Mucosa of stomach (tissue), 1 donor: ENCODE results near the gene PEDS1.
"Not testable (repeated sequence)": the region's sequence is repeated elsewhere in the genome, so short reads cannot be mapped to it uniquely, and the experiment has no call there.

Source experiments
- H3K27me3 ChIP-seq: one replicate; pipeline ENCODE4 v1.7.0; 2013; ENCODE audit warnings: mild to moderate bottlenecking, low read length; ENCODE audit not compliant: control insufficient read depth, insufficient read depth
- H3K36me3 ChIP-seq: one replicate; pipeline ENCODE4 v1.7.0; 2013; ENCODE audit warnings: low read length; ENCODE audit not compliant: control insufficient read depth, insufficient read depth
- H3K4me1 ChIP-seq: one replicate; pipeline ENCODE4 v1.7.0; 2013; ENCODE audit warnings: mild to moderate bottlenecking, low read length; ENCODE audit not compliant: control insufficient read depth, insufficient read depth
- H3K4me3 ChIP-seq: one replicate; pipeline ENCODE4 v1.7.0; 2013; ENCODE audit warnings: low read length
- H3K9ac ChIP-seq: one replicate; pipeline ENCODE4 v1.7.0; 2013; ENCODE audit warnings: mild to moderate bottlenecking, low read length, moderate library complexity
- H3K9me3 ChIP-seq: one replicate; pipeline ENCODE4 v1.7.0; 2013; ENCODE audit warnings: mild to moderate bottlenecking, low read length, moderate library complexity; ENCODE audit not compliant: control insufficient read depth
- donor health status: Pancreatic carcinoma.

PEDS1 gene

GRCh38 chr20:50153500-50154377 is at the start of gene PEDS1:
Gene PEDS1, minus strand, starts transcription at chr20:50153723. Its CDS starts 86 bp downstream, at chr20:50153637.
- H3K36me3 ChIP-seq = no peaks in the 10 kb centered on the region
- H3K9ac ChIP-seq = peak within 1 kb of the TSS; percentile 97
- H3K4me1 ChIP-seq = peaks cover 43% of the 10 kb centered on the region
- no peaks in the 10 kb centered on the region for H3K27me3 ChIP-seq
- H3K4me3 ChIP-seq = peak within 1 kb of the TSS; percentile 85
- no peaks in the 10 kb centered on the region for H3K9me3 ChIP-seq

- Histone ChIP-seq H3K9me3 (no peaks in the 10 kb centered on the region), H3K36me3 (no peaks in the 10 kb centered on the region), H3K4me1 (no peaks in the 10 kb centered on the region), H3K9ac (no peak overlapping the region), H3K4me3 (no peak overlapping the region), H3K27me3 (no peaks in the 10 kb centered on the region)
These were observed 49.2 kb upstream of the PEDS1 start for GRCh38 chr20:50202677-50203076.

GRCh38 chr20:50201710-50202109 is 48.2 kb upstream of the PEDS1 start:
- not testable (repeated sequence) for H3K9me3 ChIP-seq, H3K9ac ChIP-seq, H3K4me1 ChIP-seq, H3K27me3 ChIP-seq, H3K36me3 ChIP-seq, H3K4me3 ChIP-seq

- no peaks in the 10 kb centered on the region for H3K36me3 ChIP-seq
- H3K4me3 ChIP-seq = no peak overlapping the region
- no peaks in the 10 kb centered on the region for H3K9me3 ChIP-seq
- H3K4me1 ChIP-seq = no peaks in the 10 kb centered on the region
- H3K27me3 ChIP-seq = no peaks in the 10 kb centered on the region
- H3K9ac ChIP-seq = no peak overlapping the region
These were observed 47.1 kb upstream of the PEDS1 start for GRCh38 chr20:50200482-50201104.

- H3K9ac ChIP-seq = no peak overlapping the region
- peaks cover under 1% of the 10 kb centered on the region for H3K4me1 ChIP-seq
- H3K9me3 ChIP-seq = no peaks in the 10 kb centered on the region
- H3K4me3 ChIP-seq = no peak overlapping the region
- no peaks in the 10 kb centered on the region for H3K27me3 ChIP-seq
- H3K36me3 ChIP-seq = no peaks in the 10 kb centered on the region
These were observed 46.2 kb upstream of the PEDS1 start for GRCh38 chr20:50199703-50200102.

GRCh38 chr20:50198716-50199115 is 45.2 kb upstream of the PEDS1 start:
- Histone ChIP-seq H3K27me3 (no peaks in the 10 kb centered on the region), H3K4me3 (no peak overlapping the region), H3K36me3 (peaks cover 6% of the 10 kb centered on the region), H3K9me3 (no peaks in the 10 kb centered on the region), H3K4me1 (peaks cover 10% of the 10 kb centered on the region), H3K9ac (no peak overlapping the region)

GRCh38 chr20:50198180-50198666 is 44.7 kb upstream of the PEDS1 start:
- no peaks in the 10 kb centered on the region for H3K9me3 ChIP-seq
- no peaks in the 10 kb centered on the region for H3K27me3 ChIP-seq
- H3K9ac ChIP-seq = no peak overlapping the region
- H3K4me3 ChIP-seq = no peak overlapping the region
- H3K36me3 ChIP-seq = peaks cover 6% of the 10 kb centered on the region
- peaks cover 15% of the 10 kb centered on the region for H3K4me1 ChIP-seq

GRCh38 chr20:50197463-50198179 is 44.1 kb upstream of the PEDS1 start:
- no peak overlapping the region for H3K9ac ChIP-seq
- no peaks in the 10 kb centered on the region for H3K9me3 ChIP-seq
- peaks cover 21% of the 10 kb centered on the region for H3K4me1 ChIP-seq
- H3K36me3 ChIP-seq = peaks cover 6% of the 10 kb centered on the region
- no peaks in the 10 kb centered on the region for H3K27me3 ChIP-seq
- H3K4me3 ChIP-seq = no peak overlapping the region

GRCh38 chr20:50196896-50197295 is 43.4 kb upstream of the PEDS1 start:
- Histone ChIP-seq H3K9me3 (no peaks in the 10 kb centered on the region), H3K4me3 (no peak overlapping the region), H3K4me1 (peaks cover 22% of the 10 kb centered on the region), H3K27me3 (no peaks in the 10 kb centered on the region), H3K9ac (no peak overlapping the region), H3K36me3 (peaks cover 6% of the 10 kb centered on the region)

- Histone ChIP-seq H3K27me3 (no peaks in the 10 kb centered on the region), H3K9ac (no peak overlapping the region), H3K4me1 (peaks cover 22% of the 10 kb centered on the region), H3K9me3 (no peaks in the 10 kb centered on the region), H3K4me3 (no peak overlapping the region), H3K36me3 (peaks cover 6% of the 10 kb centered on the region)
These were observed 42.7 kb upstream of the PEDS1 start for GRCh38 chr20:50196248-50196647.

GRCh38 chr20:50195524-50196120 is 42.1 kb upstream of the PEDS1 start:
- no peaks in the 10 kb centered on the region for H3K9me3 ChIP-seq
- peaks cover 6% of the 10 kb centered on the region for H3K36me3 ChIP-seq
- H3K9ac ChIP-seq = no peak overlapping the region
- H3K4me1 ChIP-seq = peaks cover 22% of the 10 kb centered on the region
- no peak overlapping the region for H3K4me3 ChIP-seq
- no peaks in the 10 kb centered on the region for H3K27me3 ChIP-seq
